GM21390 (cell line): ENCODE measurements around the gene CPXM2.
A peak's percentile ranks its signal among the peaks of the same experiment; 100 is the strongest.

Source experiments
- ATAC-seq: cut with Tn5 transposase; IDR thresholded peaks from one replicate; pipeline ENCODE4 v1.9.1; 2021; ENCODE audit not compliant: unreplicated experiment

CPXM2 gene

GRCh38 chr10:123891144-123892071, at the start of gene CPXM2:
Gene CPXM2 (minus strand): TSS chr10:123891807. CDS start chr10:123891659, 148 bp downstream.
- no peak for ATAC-seq

- ATAC-seq: no peak
Measured at GRCh38 chr10:123939591-123939990, 48.0 kb upstream of the CPXM2 start.

GRCh38 chr10:123938890-123939289, 47.3 kb upstream of the CPXM2 start:
- ATAC-seq: no peak

- ATAC-seq: no peak
Measured at GRCh38 chr10:123936426-123936825, 44.8 kb upstream of the CPXM2 start.

GRCh38 chr10:123935680-123936079, 44.1 kb upstream of the CPXM2 start:
- no peak for ATAC-seq

GRCh38 chr10:123934846-123935245, 43.2 kb upstream of the CPXM2 start:
- ATAC-seq: no peak

- no peak for ATAC-seq
Measured at GRCh38 chr10:123930340-123931001, 38.9 kb upstream of the CPXM2 start.

GRCh38 chr10:123929791-123930190, 38.2 kb upstream of the CPXM2 start:
- no peak for ATAC-seq

- no peak for ATAC-seq
Measured at GRCh38 chr10:123928427-123928826, 36.8 kb upstream of the CPXM2 start.

GRCh38 chr10:123926401-123927264, 35.0 kb upstream of the CPXM2 start:
- peak; percentile 57 for ATAC-seq

- ATAC-seq: no peak
Measured at GRCh38 chr10:123922126-123922525, 30.5 kb upstream of the CPXM2 start.

- no peak for ATAC-seq
Measured at GRCh38 chr10:123916775-123917174, 25.2 kb upstream of the CPXM2 start.

- ATAC-seq: no peak
Measured at GRCh38 chr10:123913688-123914268, 22.2 kb upstream of the CPXM2 start.

GRCh38 chr10:123912871-123913270, 21.3 kb upstream of the CPXM2 start:
- no peak for ATAC-seq

- no peak for ATAC-seq
Measured at GRCh38 chr10:123912466-123912865, 20.9 kb upstream of the CPXM2 start.

- no peak for ATAC-seq
Measured at GRCh38 chr10:123911866-123912265, 20.3 kb upstream of the CPXM2 start.

- ATAC-seq: no peak
Measured at GRCh38 chr10:123909866-123910265, 18.3 kb upstream of the CPXM2 start.

- ATAC-seq: no peak
Measured at GRCh38 chr10:123909426-123909825, 17.8 kb upstream of the CPXM2 start.

GRCh38 chr10:123908379-123908778, 16.8 kb upstream of the CPXM2 start:
- ATAC-seq: no peak

GRCh38 chr10:123906884-123907652, 15.5 kb upstream of the CPXM2 start:
- no peak for ATAC-seq
